OCI-LY7 (cell line): ENCODE data around the gene CALN1. TPM values are rescaled to one million over a fixed set of nuclear protein-coding genes. Genes with fewer than 3 reads are reported as not detected.

Experiments used
- BruUV-seq: library from RNA; stranded (reverse); fragments of 400-500 nt; replicated peaks from 2 replicates; lab custom pipeline; 2021; lab: Mats Ljungman, UMichigan
- CTCF ChIA-PET: fragments of 300-600 bp; sonication (Branson Sonifier 250); formaldehyde crosslinking; loops from one replicate; lab custom pipeline; 2022; ENCODE audit warnings: antibody characterized with exemption; ENCODE audit not compliant: unreplicated experiment; lab: Charles Lee
- POLR2A ChIA-PET: fragments of 300-600 bp; sonication (Branson Sonifier 250); formaldehyde crosslinking; loops from one replicate; lab custom pipeline; 2022; ENCODE audit warnings: antibody characterized with exemption; lab: Charles Lee
- DNase-seq: peaks from one replicate; pipeline ENCODE4 v3.0.0-alpha.2; 2015; ENCODE audit warnings: low spot score
- H2AFZ ChIP-seq: fragments of 200-600 bp; sonication (generic), shearing (Covaris generic); 2 replicates; pipeline ENCODE4 v1.6.1; 2014; ENCODE audit warnings: mild to moderate bottlenecking, antibody characterized with exemption, low read length, moderate library complexity
- H3K27ac ChIP-seq: fragments of 200-600 bp; sonication (generic); 2 replicates; pipeline ENCODE4 v1.5.1; 2014; ENCODE audit warnings: mixed run types, low read depth, mild to moderate bottlenecking, moderate library complexity, low read length, inconsistent platforms; ENCODE audit not compliant: poor library complexity, severe bottlenecking
- H3K36me3 ChIP-seq: fragments of 200-600 bp; sonication (generic); 2 replicates; pipeline ENCODE4 v1.6.1; 2014; ENCODE audit warnings: mild to moderate bottlenecking, antibody characterized with exemption, low read length, moderate library complexity, mixed read lengths; ENCODE audit not compliant: insufficient read depth
- H3K4me1 ChIP-seq: fragments of 200-600 bp; sonication (generic); 2 replicates; pipeline ENCODE4 v1.5.1; 2014; ENCODE audit warnings: mild to moderate bottlenecking, low read length; ENCODE audit not compliant: insufficient read depth, poor library complexity, severe bottlenecking
- H3K4me2 ChIP-seq: fragments of 200-600 bp; sonication (generic); 2 replicates; pipeline ENCODE4 v1.6.1; 2014; ENCODE audit warnings: mild to moderate bottlenecking, low read length
- H3K4me3 ChIP-seq: fragments of 200-600 bp; sonication (generic); 2 replicates; pipeline ENCODE4 v1.5.1; 2014; ENCODE audit warnings: mild to moderate bottlenecking, low read depth, low read length; ENCODE audit not compliant: poor library complexity, severe bottlenecking
- H3K79me2 ChIP-seq: fragments of 200-600 bp; sonication (generic); 2 replicates; pipeline ENCODE4 v1.6.1; 2016; ENCODE audit warnings: low read depth, mild to moderate bottlenecking, low read length, moderate library complexity, mixed read lengths; ENCODE audit not compliant: insufficient read depth
- H3K9me2 ChIP-seq: fragments of 200-600 bp; sonication (generic); 2 replicates; pipeline ENCODE4 v1.6.1; 2016; ENCODE audit warnings: mild to moderate bottlenecking, low read length, mixed read lengths; ENCODE audit not compliant: insufficient read depth
- H3K9me3 ChIP-seq: fragments of 200-600 bp; sonication (generic); 2 replicates; pipeline ENCODE4 v1.6.1; 2014; ENCODE audit warnings: mild to moderate bottlenecking, mixed run types, low read length, mixed read lengths
- H4K20me1 ChIP-seq: fragments of 200-600 bp; sonication (generic); 2 replicates; pipeline ENCODE4 v1.6.1; 2014; ENCODE audit warnings: mild to moderate bottlenecking, antibody characterized with exemption, low read length, moderate library complexity, mixed read lengths; ENCODE audit not compliant: insufficient read depth
- EZH2phosphoT487 ChIP-seq: fragments of 200-600 bp; sonication (generic); IDR thresholded peaks from 2 replicates; pipeline ENCODE4 v1.6.1; 2018; ENCODE audit warnings: low read depth, borderline replicate concordance, mild to moderate bottlenecking, mixed run types, antibody characterized with exemption, low read length, moderate library complexity, mixed read lengths
- intact Hi-C: fragments of 100-400 bp; cut with micrococcal nuclease; formaldehyde crosslinking; loops from one replicate; pipeline ENCODE4 v1.10.0; 2022; ENCODE audit not compliant: unreplicated experiment
- total RNA-seq, 2 experiments: library from RNA; depleted of rRNA in 1 of 2; stranded (reverse); fragments of >200 nt in 1 of 2; shearing (Covaris generic) in 1 of 2; gene quantifications; 2 replicates each; pipeline ENCODE4 v1.2.3, GENCODE V29; 2014 to 2022
- TF ChIP-seq, protein P1 (sequence below): fragments of 200-600 bp; sonication (generic); conservative IDR thresholded peaks from 2 replicates; pipeline ENCODE4 v1.5.1; 2014; ENCODE audit warnings: mild to moderate bottlenecking, antibody characterized with exemption, low read length, moderate library complexity, mixed read lengths

The CALN1 gene
- total RNA-seq, 2 experiments from 2014 or later = not detected

DNA sequence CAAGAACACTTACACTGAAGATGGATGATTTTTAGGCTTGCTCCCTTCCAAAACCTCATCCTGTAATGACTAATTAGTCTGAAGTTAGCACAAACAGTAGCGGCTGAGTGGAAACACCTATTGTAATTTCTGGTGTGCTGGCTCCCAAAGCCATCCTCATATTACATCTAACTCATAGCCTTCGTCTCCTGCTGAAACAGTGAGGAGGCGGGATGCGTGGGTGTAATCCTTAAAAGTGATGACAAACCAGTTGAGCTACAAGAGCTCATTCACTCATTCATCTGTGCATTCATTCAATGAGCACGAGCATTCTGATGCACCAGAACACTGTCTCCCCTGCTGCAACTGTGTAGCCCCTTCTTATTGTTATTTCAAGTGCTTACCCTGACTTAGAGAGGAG is 235.3 kb downstream of the CALN1 start:
- ChIA-PET POLR2A (no interaction called here), CTCF (no interaction called here)
- Histone ChIP-seq H3K36me3 (no peaks in the 10 kb centered on the region), H3K9me3 (no peaks in the 10 kb centered on the region), H3K79me2 (no peaks in the 10 kb centered on the region), H3K9me2 (no peaks in the 10 kb centered on the region), H4K20me1 (no peaks in the 10 kb centered on the region), H3K4me3 (no peak overlapping the region), H3K4me1 (no peaks in the 10 kb centered on the region), H3K4me2 (no peak overlapping the region), H3K27ac (no peak overlapping the region), H2AFZ (no peak overlapping the region)
- BruUV-seq = no TSS peak
- intact Hi-C loops = no loop called here
- DNase-seq = no peak
- no peak for TF ChIP-seq EZH2phosphoT487
- TF ChIP-seq, protein P1, sequence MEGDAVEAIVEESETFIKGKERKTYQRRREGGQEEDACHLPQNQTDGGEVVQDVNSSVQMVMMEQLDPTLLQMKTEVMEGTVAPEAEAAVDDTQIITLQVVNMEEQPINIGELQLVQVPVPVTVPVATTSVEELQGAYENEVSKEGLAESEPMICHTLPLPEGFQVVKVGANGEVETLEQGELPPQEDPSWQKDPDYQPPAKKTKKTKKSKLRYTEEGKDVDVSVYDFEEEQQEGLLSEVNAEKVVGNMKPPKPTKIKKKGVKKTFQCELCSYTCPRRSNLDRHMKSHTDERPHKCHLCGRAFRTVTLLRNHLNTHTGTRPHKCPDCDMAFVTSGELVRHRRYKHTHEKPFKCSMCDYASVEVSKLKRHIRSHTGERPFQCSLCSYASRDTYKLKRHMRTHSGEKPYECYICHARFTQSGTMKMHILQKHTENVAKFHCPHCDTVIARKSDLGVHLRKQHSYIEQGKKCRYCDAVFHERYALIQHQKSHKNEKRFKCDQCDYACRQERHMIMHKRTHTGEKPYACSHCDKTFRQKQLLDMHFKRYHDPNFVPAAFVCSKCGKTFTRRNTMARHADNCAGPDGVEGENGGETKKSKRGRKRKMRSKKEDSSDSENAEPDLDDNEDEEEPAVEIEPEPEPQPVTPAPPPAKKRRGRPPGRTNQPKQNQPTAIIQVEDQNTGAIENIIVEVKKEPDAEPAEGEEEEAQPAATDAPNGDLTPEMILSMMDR = no peak

DNA sequence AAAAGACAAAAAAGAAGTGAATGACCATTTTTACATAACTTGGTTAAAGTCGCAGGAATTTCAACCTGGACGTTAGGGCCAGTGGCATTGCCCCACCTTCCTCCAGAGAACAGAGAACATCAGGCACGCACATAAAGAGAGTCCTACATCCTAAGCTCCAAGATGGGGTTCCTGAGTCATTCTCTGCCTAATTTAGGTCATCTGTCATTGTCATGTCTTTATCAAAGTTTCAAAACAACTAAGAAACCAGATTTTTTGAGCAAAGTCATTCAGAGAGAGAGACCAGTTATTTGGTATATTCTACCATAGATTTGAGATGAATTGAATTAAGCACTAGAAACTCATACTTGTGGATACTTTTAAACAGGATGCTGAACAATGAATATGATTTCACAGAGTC is 241.7 kb downstream of the CALN1 start:
- no TSS peak for BruUV-seq
- Histone ChIP-seq H3K9me3 (no peaks in the 10 kb centered on the region), H3K79me2 (no peaks in the 10 kb centered on the region), H3K27ac (no peak overlapping the region), H3K36me3 (no peaks in the 10 kb centered on the region), H3K4me2 (no peak overlapping the region), H3K4me3 (no peak overlapping the region), H3K9me2 (no peaks in the 10 kb centered on the region), H4K20me1 (no peaks in the 10 kb centered on the region), H2AFZ (no peak overlapping the region), H3K4me1 (no peaks in the 10 kb centered on the region)
- ChIA-PET CTCF (no interaction called here), POLR2A (no interaction called here)
- intact Hi-C loops = no loop called here
- no peak for DNase-seq
- TF ChIP-seq, protein P1 = no peak
- no peak for TF ChIP-seq EZH2phosphoT487

DNA sequence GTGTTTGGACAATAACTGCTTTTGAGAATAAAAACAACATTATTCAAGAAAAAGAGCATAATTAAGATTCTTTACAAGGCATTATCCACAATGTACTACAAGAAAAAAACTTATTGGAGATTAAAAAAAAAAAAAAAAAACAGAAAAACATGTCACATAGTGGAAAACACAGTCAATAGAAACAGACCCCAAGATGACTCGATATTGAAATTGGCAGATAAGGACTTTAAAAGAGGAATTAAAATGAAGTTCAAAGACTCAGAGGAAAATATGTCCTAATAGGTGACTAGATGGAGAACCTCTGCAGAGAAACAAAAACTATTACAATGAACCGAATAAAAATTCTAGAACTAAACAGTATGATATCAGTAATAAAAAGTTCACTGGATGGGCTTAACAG is 248.9 kb downstream of the CALN1 start:
- ChIA-PET POLR2A (no interaction called here), CTCF (no interaction called here)
- BruUV-seq = no TSS peak
- Histone ChIP-seq H3K79me2 (no peaks in the 10 kb centered on the region), H3K9me3 (no peaks in the 10 kb centered on the region), H3K4me3 (no peak overlapping the region), H3K36me3 (no peaks in the 10 kb centered on the region), H3K4me1 (no peaks in the 10 kb centered on the region), H3K4me2 (no peak overlapping the region), H3K9me2 (no peaks in the 10 kb centered on the region), H4K20me1 (no peaks in the 10 kb centered on the region), H3K27ac (no peak overlapping the region), H2AFZ (no peak overlapping the region)
- no peak for DNase-seq
- no peak for TF ChIP-seq EZH2phosphoT487
- TF ChIP-seq, protein P1 = no peak
- intact Hi-C loops = no loop called here
